Erythroblast (primary cell): ENCODE measurements around the gene HLCS.
"Not testable (repeated sequence)": the region's sequence is repeated elsewhere in the genome, so short reads cannot be mapped to it uniquely, and the experiment has no call there.

ENCODE experiments used
- DNase-seq, 2 experiments: peaks; one replicate each; lab custom pipeline; 2025; lab: John Stamatoyannopoulos, UW
- GATA1 ChIP-seq: IDR thresholded peaks from 2 replicates; pipeline ENCODE4 v1.6.1; 2011; ENCODE audit warnings: low read depth, mild to moderate bottlenecking, control low read depth, low read length, moderate library complexity
- POLR2A ChIP-seq: IDR thresholded peaks from 2 replicates; pipeline ENCODE4 v1.6.1; 2011; ENCODE audit warnings: mild to moderate bottlenecking, low read length

HLCS gene

GRCh38 chr21:36955783-36956182, 10.7 kb downstream of the HLCS start:
- no peak for TF ChIP-seq GATA1

GRCh38 chr21:36952331-36952730, 14.1 kb downstream of the HLCS start:
- DNase-seq = not testable (repeated sequence)

More at GRCh38 chr21:36955783-36956182, 10.7 kb downstream of the HLCS start:
- no peak for DNase-seq

GRCh38 chr21:36949171-36950141, 17.0 kb downstream of the HLCS start:
- DNase-seq = no peak
- TF ChIP-seq GATA1 (no peak), POLR2A (no peak)

GRCh38 chr21:36948686-36949085, 17.8 kb downstream of the HLCS start:
- DNase-seq = no peak
- TF ChIP-seq GATA1 = no peak
- TF ChIP-seq POLR2A = no peak

GRCh38 chr21:36946949-36947356, 19.5 kb downstream of the HLCS start:
- TF ChIP-seq GATA1 (no peak), POLR2A (no peak)
- no peak for DNase-seq

GRCh38 chr21:36945496-36946138, 20.9 kb downstream of the HLCS start:
- no peak for DNase-seq
- no peak for TF ChIP-seq POLR2A
- no peak for TF ChIP-seq GATA1

GRCh38 chr21:36936361-36937135, 29.9 kb downstream of the HLCS start:
- DNase-seq = no peak
- TF ChIP-seq GATA1 (no peak), POLR2A (no peak)

- no peak for DNase-seq
- TF ChIP-seq POLR2A (no peak), GATA1 (no peak)
Observed at GRCh38 chr21:36934864-36935420, 31.5 kb downstream of the HLCS start.

GRCh38 chr21:36932161-36932816, 34.2 kb downstream of the HLCS start:
- TF ChIP-seq GATA1 (no peak), POLR2A (no peak)
- DNase-seq = no peak

- no peak for DNase-seq
Observed at GRCh38 chr21:36929622-36930021, 36.8 kb downstream of the HLCS start.

GRCh38 chr21:36928960-36929359, 37.5 kb downstream of the HLCS start:
- DNase-seq = no peak
- TF ChIP-seq POLR2A (no peak), GATA1 (no peak)

More at GRCh38 chr21:36929622-36930021, 36.8 kb downstream of the HLCS start:
- no peak for TF ChIP-seq GATA1
- no peak for TF ChIP-seq POLR2A

GRCh38 chr21:36927719-36928117, 38.8 kb downstream of the HLCS start:
- TF ChIP-seq POLR2A = no peak
- TF ChIP-seq GATA1 = no peak
- peak; percentile 70 to 86 for DNase-seq
